Activated CD4-positive, alpha-beta T cell treated with anti-CD3 and anti-CD28 coated beads, Interleukin-10, Interleukin-2, amounts not matched to agents 100 ng/mL and 50 ng/mL, durations not matched to agents 16 hours and 8 hours (primary cell): Measurements from ENCODE around the gene CECR2.
"Not testable (repeated sequence)": the region's sequence is repeated elsewhere in the genome, so short reads cannot be mapped to it uniquely, and the experiment has no call there.

Experiments used
- DNase-seq: peaks from one replicate; pipeline ENCODE4 v3.0.0-alpha.2; 2020

CECR2 gene

DNA sequence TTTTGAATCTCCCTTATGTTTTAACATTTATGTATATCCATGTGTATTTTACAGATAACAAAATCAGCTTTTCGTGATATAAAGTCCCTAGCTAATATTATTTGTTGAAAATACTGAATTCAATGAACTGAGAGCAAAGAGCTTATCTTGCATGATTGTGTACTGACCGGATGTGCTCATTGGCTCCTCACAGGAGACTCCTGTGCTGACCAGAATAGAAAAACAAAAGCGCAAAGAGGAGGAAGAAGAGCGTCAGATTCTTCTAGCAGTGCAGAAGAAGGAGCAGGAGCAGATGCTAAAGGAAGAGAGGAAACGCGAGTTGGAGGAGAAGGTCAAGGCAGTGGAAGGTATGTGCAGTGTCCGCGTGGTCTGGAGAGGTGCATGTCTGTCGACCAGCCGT, 154.7 kb downstream of the CECR2 start:
- DNase-seq = no peak

DNA sequence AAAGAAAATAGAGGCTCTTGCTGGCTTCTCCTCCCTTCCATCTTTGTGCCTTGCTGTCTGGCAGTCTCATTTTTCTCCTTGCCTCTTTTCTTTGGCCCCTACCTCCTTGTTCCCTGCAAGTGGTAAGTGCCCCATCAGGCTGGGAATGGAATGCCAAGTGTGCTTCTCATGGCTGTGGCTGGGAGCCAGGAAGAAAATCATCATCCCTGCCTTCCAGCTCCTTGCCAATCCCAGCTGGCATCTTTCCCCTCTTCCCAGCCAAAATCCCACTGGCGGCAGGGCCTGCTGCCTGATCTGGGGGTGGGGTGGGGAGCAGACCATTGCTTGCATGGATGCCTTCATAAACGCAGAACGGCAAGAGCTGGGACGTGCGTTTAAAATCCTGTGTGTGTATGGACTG, 167.0 kb downstream of the CECR2 start:
- DNase-seq = no peak

DNA sequence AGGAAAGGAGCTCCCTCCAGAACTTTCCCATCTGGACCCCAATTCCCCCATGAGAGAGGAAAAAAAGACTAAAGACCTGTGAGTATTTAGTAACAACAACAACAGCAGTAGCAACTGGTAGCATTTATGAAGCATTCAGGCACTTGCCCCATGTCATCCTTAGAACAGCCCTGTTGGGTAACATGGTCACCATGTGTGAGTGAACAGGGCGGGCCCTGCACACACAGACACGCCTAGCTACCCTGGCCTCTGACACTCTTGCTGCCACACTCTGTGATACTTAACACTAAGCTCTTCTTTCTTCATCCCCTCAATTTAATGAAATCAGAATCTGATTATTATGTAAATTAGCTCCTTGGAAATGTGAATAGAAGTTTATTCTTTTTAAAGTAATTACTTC, 167.9 kb downstream of the CECR2 start:
- no peak for DNase-seq

DNA sequence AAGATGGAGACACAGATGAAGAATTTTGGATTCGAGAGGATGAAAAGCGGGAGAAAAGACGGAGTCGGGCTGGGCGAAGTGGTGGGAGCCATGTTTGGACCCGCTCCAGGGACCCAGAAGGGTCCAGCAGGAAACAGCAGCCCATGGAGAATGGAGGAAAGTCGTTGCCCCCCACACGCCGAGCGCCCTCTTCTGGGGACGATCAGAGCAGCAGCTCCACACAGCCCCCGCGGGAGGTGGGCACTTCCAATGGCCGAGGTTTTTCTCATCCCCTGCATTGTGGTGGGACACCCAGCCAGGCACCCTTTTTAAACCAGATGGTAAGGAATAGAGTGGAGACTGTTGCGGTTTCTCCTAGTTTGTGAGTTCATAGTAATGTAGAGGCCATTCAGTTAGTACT, 171.2 kb downstream of the CECR2 start:
- DNase-seq = no peak

DNA sequence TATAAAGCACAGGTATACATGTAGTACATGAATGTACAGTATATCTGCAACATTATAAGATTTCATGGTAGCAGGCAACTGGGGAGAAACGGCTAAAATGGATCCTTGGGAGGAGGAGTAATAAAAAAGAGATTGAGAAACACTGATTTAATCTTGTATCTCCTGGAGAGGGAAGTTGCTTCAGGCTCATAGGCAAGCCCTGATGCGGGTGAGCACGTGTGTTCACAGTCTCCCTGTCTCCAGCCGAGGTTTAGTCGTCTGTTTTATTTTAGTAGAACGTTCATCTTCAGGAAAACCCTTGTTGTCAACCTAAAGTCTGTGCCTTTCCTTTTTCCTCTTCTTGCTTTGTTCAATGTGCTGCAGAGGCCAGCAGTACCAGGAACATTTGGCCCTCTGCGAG, 172.2 kb downstream of the CECR2 start:
- DNase-seq = no peak

DNA sequence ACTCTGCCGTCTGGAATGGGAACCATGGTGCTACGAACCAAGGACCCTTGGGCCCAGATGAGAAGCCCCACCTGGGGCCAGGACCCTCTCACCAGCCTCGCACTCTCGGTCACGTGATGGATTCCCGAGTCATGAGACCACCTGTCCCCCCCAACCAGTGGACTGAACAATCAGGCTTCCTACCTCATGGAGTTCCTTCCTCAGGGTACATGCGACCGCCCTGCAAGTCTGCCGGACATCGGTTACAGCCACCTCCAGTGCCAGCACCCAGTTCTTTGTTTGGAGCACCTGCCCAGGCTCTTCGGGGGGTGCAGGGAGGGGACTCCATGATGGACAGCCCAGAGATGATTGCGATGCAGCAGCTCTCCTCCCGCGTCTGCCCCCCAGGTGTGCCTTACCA, 173.2 kb downstream of the CECR2 start:
- no peak for DNase-seq

DNA sequence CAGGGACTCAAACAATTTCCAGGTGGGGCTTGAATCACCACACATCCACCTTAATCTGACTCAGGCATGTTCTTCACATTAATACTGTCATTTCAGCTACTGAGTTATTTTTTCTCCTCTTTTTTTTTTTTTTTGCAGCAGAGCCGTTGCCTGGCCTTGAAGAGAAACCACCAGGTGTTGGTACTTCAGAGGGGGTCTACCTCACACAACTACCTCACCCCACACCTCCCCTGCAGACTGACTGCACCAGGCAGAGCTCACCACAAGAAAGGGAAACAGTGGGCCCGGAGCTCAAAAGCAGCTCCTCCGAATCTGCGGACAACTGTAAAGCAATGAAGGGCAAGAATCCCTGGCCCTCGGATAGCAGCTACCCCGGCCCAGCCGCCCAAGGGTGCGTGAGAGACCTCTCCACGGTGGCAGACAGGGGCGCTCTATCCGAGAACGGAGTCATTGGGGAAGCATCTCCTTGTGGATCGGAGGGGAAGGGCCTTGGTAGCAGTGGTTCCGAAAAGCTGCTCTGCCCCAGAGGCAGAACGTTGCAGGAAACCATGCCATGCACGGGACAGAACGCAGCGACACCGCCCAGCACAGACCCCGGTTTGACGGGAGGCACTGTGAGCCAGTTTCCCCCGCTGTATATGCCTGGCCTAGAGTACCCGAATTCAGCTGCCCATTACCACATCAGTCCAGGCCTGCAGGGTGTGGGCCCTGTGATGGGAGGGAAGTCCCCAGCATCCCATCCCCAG, 178.9 kb downstream of the CECR2 start:
- no peak for DNase-seq

DNA sequence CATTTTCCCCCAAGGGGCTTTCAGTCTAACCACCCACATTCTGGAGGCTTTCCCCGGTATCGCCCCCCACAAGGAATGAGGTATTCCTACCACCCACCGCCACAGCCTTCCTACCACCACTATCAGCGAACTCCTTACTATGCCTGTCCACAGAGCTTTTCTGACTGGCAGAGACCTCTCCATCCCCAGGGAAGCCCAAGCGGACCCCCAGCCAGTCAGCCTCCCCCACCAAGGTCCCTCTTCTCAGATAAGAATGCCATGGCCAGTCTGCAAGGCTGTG, 179.4 kb downstream of the CECR2 start:
- no peak for DNase-seq

DNA sequence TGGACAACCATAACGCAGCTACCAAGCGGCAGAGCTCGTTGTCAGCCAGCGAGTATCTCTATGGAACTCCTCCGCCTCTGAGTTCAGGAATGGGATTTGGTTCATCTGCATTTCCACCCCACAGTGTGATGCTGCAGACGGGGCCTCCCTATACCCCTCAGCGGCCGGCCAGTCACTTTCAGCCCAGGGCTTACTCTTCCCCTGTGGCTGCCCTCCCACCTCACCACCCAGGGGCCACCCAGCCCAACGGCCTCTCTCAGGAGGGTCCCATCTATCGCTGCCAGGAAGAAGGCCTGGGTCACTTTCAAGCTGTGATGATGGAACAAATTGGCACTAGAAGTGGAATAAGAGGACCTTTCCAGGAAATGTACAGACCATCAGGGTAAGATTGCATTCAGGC, 179.9 kb downstream of the CECR2 start:
- no peak for DNase-seq

DNA sequence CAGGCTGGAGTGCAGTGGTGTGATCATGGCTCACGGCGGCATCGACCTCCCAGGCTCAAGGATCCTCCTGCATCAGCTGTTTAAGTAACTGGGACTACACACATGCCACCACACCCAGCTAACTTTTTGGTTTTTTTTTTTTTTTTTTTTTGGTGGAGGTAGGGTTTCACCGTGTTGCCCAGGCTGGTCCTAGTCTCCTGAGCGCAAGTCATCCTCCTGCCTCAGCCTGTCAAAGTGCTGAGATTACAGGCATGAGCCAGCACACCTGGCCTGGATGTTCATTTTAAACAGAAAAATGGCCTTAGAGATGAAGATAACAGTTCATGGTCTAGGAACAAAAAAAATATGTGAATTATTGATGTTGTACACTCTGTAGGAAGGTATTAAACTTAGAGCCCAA, 180.4 kb downstream of the CECR2 start:
- no peak for DNase-seq

DNA sequence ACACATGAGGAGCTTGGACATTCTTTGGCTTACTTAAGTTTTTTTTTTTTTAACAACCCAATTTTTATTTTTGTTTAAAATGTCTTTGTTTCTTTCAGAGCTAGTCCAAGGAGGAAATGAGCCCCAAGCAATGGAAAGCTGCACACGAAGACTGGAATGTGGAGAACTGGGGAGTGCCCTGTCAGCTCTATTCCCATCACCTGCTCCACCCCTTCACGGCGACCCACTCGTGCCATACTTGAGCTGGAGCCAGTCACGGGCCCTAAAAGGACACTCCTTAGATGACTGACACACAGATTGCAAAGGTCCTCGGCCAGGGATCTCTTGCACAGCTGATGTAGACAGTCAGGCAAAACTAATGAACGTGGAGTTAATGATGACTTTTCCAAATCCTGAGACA, 183.5 kb downstream of the CECR2 start:
- DNase-seq = no peak

DNA sequence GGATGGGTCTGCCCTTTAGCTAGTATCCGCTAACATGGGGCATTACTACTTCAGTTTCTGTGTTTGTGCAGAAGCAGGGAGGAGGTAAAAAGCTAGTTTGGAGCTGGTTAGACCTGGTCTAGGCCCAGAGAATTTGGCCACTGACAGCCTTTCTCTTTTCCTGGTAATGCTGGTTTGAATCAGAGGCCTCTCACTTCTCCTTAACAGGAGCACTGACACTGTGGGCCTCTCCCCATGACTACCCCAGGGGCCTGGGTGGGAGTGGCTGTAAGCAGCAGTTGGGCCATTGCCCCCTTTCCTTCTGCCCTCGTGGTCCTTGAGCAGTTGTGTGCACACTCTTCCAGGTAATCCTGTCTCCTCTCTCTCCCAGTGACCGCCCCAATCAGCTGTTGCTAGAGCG, 185.6 kb downstream of the CECR2 start:
- no peak for DNase-seq

DNA sequence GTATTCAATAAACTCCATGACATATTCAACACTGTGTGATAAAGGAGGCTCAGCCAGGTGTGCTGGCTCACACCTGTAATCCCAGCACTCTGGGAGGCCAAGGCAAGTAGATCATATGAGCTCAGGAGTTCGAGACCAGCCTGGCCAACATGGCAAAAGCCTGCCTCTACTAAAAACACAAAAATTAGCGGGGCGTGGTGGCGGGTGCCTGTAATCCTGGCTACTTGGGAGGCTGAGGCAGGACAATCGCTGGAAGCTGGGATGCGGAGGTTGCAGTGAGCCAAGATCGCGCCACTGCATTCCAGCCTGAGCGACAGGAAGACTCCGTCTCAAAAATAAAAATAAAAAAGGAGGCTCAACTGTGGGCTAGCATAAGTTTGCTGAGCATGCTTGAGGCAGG, 189.9 kb downstream of the CECR2 start:
- no peak for DNase-seq

DNA sequence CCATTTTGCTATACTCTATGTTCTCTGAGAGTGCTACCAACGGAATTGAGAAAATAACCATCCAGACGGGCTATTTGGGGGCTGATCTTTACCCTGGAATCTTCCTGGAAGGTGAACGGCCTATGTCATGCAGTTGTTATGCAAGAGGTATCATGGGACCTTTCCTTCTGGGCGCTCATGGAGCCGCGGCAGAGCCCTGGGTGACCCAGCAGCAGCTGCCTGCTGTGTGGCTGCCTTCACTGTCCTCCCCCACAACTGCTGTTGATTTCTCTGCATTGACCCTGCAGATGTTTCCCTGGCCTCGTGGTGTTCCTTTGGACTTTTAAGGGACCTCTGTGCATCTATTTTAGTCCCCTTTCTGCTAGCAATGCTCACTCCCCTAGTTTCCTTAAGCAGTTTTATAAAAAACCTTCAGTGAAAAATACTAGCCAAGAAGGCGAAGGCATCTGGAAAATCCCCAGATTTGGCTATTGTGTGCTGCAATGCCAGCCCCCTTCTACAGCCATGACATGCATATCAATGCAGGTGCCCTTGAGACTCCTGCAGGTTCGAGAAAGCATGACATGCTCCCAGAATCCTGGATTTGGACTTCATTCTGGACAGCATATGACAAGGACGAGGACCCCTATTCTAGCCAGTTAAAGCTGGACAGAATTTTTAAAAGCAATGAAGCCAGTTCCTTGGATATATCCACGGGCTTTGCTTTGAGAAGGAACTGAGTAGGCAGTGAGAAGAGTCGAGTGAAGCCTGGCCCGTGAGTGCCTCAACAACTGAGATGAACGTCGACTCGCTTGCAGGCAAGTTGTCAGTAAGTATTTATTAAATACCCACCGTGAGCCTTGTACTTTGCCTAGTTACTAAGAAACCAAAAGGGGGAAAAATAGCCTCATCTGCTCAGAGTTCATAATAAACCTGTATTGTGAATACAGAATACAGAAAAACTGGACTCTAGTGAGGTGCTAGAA, 193.9 kb downstream of the CECR2 start, which contains the start of gene SLC25A18:
Gene SLC25A18 (plus strand): TSS at position 593 of the 965 bp plus-strand sequence. CDS start 16,447 bp downstream, outside the sequence.
- no peak for DNase-seq

DNA sequence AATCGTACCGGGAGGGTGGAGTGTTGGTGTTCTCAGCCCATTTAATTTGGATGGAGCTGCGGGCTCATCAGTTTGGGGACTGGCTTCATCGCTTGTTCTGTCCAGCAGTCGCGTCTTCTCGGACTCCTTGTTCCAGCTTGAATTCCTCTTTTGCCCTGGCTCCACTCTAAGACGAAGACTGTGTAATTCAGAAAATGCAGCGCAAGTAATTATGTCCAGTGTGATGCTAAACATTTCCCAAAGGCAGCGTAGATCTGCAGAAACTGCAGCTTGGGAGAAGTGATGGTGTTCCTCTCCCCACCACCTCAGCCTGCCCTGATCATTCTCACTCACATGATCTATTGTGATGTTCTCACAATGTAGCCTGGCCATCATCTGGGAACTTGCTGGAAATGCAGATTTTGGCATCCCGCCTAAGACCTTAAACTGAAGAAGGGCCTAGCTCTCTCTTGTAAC, 194.7 kb downstream of the CECR2 start:
- DNase-seq = no peak

DNA sequence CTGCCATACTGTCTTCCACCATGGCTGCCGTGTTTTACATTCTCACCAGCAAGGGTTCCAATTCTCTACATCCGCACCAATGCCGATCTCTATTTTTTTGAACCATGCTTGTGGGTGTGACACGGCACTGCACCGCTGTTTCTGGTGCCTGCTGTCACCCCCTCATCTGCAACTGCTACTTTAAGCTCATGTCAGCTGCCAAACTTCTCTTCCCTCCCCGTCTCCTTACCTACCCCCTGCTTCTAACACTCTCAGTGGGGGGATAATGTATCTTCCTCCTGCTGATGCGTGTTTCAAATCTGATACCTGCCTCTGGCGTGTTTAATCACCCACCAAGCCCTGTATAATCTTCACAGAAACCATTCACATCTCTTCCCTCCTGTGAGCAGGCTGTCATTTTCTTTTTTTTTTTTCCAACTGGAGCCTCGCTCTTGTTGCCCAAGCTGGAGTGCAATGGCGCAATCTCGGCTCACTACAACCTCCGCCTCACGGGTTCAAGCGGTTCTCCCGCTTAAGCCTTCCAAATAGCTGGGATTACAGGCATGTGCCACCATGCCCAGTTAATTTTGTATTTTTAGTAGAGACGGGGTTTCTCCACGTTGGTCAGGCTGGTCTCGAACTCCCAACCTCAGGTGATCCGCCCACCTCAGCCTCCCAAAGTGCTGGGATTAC, 196.9 kb downstream of the CECR2 start:
- DNase-seq = not testable (repeated sequence)

DNA sequence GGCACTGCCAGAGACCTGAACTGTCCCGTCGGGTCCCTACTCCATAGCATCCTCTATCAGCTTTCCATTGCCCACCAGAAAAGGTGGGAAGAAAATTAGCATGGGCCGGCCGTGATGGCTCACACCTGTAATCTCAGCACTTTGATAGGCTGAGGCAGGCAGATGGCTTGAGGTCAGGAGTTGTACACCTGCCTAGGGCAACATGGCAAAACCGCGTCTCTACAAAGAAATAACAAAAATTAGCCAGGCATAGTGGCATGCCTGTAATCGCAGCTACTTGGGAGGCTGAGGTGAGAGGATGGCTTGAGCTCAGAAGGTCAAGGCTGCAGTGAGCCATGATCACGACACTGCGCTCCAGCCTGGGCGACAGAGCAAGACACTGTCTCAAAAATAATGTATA, 197.5 kb downstream of the CECR2 start:
- no peak for DNase-seq

DNA sequence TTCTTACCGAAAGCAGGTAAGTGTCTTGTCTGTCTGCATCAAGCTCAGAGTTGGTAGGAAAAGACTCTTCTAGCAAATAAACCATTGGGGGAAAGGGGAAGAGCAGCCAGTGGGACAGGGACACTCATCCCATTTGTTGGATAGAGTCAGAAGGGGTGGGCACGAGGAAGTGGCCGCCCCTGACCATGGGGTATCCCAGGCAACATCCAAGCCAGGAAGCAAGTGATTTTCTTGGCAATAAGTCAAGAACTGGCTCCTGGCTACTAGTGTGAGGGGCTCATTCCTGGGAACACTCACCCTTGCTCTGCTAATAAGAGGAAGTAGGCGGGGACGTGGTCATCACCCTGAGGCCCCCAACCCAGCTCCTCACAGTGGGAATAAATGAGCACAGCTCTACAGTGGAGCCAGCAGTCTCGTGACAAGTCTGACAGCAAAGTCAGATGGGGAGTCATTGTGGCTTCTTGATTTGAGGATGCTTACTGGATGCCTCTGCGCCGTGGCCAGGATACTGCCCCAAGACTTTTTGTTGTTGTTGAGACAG, 200.8 kb downstream of the CECR2 start:
- DNase-seq = peak; percentile 55

DNA sequence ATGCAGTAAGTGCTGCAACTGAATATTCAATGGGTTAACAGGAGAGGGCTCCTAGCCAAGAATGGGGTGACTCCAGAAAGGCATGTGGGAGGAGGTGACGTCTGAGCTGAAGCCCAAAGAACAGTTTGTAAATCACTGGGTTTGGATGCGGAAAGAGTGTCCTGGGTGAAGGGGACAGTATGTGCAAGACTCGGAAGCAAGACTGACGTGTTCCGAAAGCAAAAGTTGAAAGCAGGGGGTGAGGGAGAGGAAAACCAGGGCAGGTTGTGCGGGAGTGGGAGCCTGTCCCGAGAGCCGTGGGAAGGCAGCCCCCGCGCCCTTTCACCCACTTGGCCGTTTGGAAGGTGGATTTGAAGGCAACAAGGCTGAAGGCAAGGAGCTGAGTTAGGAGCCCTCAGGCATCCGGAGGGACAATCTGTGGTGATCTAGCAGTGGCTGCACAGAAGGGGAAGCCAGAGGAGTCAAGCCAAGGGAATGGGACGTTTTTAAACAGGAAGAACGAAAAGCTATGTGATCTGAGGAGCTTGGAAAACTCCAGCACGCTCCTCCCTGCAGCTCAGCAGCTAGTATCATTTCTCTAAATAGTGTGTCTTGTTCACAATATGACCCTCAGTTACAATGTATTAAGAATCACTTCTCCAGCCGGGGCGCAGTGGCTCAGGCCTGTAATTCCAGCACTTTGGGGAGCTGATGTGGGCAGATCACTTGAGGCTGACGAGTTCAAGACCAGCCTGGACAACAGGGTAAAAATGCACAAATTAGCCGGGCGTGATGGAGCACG, 201.8 kb downstream of the CECR2 start:
- DNase-seq = no peak

DNA sequence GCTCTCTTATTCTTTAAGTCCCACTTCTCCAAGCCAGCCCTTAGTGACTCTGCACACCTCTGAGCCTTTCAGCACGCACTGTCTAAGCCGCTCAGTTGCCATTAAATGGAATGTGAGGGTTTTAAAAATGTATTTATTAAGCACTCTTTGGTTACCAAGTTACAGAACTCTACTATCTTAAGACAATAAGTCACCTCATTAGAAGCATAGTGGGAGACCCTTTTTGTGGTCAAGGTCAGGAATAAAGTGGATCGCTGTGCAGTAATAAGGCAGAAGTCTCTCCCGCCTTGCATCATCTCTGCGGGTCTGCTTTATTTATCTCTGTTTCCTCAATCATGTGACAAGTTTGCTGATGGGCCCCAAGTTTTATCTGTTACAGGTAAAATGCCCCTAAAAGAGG, 205.9 kb downstream of the CECR2 start:
- DNase-seq = no peak

DNA sequence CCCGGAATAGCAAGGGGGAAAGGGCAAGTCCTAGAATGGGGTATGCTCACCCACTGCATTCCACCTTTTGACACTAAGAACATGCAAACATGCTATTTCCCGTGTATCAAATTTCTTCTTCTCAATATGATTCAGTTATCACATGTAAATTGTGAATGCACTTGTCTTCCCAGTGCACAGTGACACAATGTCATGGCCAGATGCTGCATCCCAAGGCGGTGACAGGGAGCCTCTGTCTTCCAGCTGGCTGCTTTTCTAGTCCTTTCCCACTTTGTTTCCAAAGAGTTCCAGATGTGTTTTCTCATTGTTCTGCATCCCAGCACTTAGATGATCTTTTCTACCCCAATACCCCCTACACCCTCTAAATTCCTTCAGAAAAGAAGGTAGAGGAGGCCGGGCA, 206.4 kb downstream of the CECR2 start:
- DNase-seq = no peak

DNA sequence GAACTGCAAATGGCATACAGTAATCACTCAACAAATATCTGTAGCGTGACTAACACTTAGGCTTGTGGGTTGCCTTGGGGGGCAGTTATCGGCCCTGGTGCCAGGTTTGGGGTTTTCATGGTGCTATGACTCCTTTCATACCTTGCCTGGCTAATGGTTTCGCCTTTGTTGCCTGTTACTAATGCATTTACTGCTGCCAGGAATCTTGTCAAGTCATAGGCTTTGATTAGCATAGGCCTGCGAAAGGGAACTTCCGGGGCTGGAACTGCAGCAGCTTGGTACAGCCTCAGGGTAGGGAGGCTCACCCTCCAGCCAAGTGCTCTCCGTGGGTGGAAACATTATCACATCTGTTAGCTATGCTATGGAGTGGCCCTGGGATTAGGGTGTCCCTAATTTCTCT, 207.2 kb downstream of the CECR2 start:
- peak; percentile 48 for DNase-seq
